ENCODE results near the gene SPECC1. TPM values are rescaled to one million over a fixed set of nuclear protein-coding genes. Genes with fewer than 3 reads are reported as not detected.

SPECC1 gene
- total and polyA plus RNA-seq, 10 of the 15 experiments (the other 5 are each of a cell fraction or from before 2014, with no cell fraction given) = 6.4 to 40.6 (median 23.9) TPM

GRCh38 chr17:20300436-20300934 lies 291.3 kb downstream of the SPECC1 start (continued):
- TF ChIP-seq E2F8 (IDR thresholded peaks at IDR 0.05; ENCODE audit: low read depth, partially characterized antibody) = no peak
- TF ChIP-seq NR2C2 (IDR thresholded peaks at IDR 0.05; ENCODE audit: borderline replicate concordance, control insufficient read depth, insufficient read length, low read depth) = no peak
- TF ChIP-seq NR2F1 (conservative IDR thresholded peaks at IDR 0.05) = no peak
- TF ChIP-seq USF1 (IDR thresholded peaks at IDR 0.05; ENCODE audit: borderline replicate concordance, extremely low read length, insufficient read depth, low read depth, low read length) = no peak
- no peak for TF ChIP-seq POU2F2 (IDR thresholded peaks at IDR 0.05; ENCODE audit: borderline replicate concordance, low read depth, low read length)
- no peak for TF ChIP-seq HCFC1 (IDR thresholded peaks at IDR 0.05; ENCODE audit: low read length)

- CTCF ChIA-PET = no interaction called here
- FAIRE-seq = no peak
- TF ChIP-seq USF1 (IDR thresholded peaks at IDR 0.05; ENCODE audit: borderline replicate concordance, extremely low read length, insufficient read depth, low read depth, low read length) (no peak), LARP7 (IDR thresholded peaks at IDR 0.05) (no peak), SKIL (IDR thresholded peaks at IDR 0.05; ENCODE audit: low read depth, poor library complexity, severe bottlenecking) (no peak), ZNF687 (IDR thresholded peaks at IDR 0.05) (no peak)
Measured at GRCh38 chr17:20302246-20302917, 293.2 kb downstream of the SPECC1 start.

More at GRCh38 chr17:20302246-20302917, 293.2 kb downstream of the SPECC1 start:
- no peak overlapping the region for H3K27ac ChIP-seq (ENCODE audit: control insufficient read depth, insufficient read depth)
- WGBS (ENCODE audit: insufficient coverage, insufficient replicate concordance, low lambda C conversion rate, missing lambda C conversion rate) = 86% methylated on average over 9 of the region's 9 CpGs
- no TSS peak for BruUV-seq (replicated peaks)
- no peak overlapping the region for H2AFZ ChIP-seq (ENCODE audit: control insufficient read depth, low read depth, low read length)
- no peaks in the 10 kb centered on the region for H3K79me2 ChIP-seq (ENCODE audit: control insufficient read depth, insufficient read depth, low read length)
- H3K36me3 ChIP-seq (ENCODE audit: control insufficient read depth in 2 of 2, insufficient read depth in 2 of 2, low read length in 1 of 2) = peaks cover 0 to 8% of the 10 kb centered on the region in 2 experiments; a peak in 1 of 4 replicates
- no peak overlapping the region for H3K4me3 ChIP-seq
- no peaks in the 10 kb centered on the region for H3K27me3 ChIP-seq (replicated peaks in 1 of 2; ENCODE audit: control insufficient read depth in 2 of 2, insufficient read depth in 2 of 2, low read length in 1 of 2)
- no peak overlapping the region for H3K9ac ChIP-seq (ENCODE audit: control insufficient read depth, insufficient read depth, low read length)
- intact Hi-C loops (cut with micrococcal nuclease; ENCODE audit: unreplicated experiment) (no loop called here), in situ Hi-C loops (cut with MboI) (no loop called here)
- ATAC-seq = no peak
- no peak for DNase-seq (ENCODE audit: low read depth, low spot score)
- H3K4me2 ChIP-seq (ENCODE audit: control insufficient read depth, insufficient read depth) = no peak overlapping the region
- H4K20me1 ChIP-seq (ENCODE audit: control insufficient read depth, insufficient read depth) = no peaks in the 10 kb centered on the region
- ChIA-PET POLR2A (no interaction called here), RAD21 (ENCODE audit: unreplicated experiment) (no interaction called here), SMC1A (ENCODE audit: uncharacterized antibody, unreplicated experiment) (no interaction called here)
- H3K9me3 ChIP-seq (replicated peaks; ENCODE audit: control insufficient read depth, insufficient read depth, low read length) = peaks cover 5% of the 10 kb centered on the region; the same call in 2 of the 3 replicates
- H3K4me1 ChIP-seq (ENCODE audit: control insufficient read depth, insufficient read depth, low read length) = no peaks in the 10 kb centered on the region
